Measurements from ENCODE around the gene ARSJ.

Gene ARSJ

GRCh38 chr4:113871080-113871479, 108.4 kb downstream of the ARSJ start:
- Histone ChIP-seq H2AFZ (ENCODE audit: insufficient read depth, low read length, poor library complexity) (no peak overlapping the region), H3K9ac (ENCODE audit: low read length) (no peak overlapping the region), H3K14ac (ENCODE audit: low read length) (no peak overlapping the region), H3K79me1 (ENCODE audit: low read length) (no peaks in the 10 kb centered on the region), H3K23ac (ENCODE audit: low read length) (no peak overlapping the region), H3K27ac (ENCODE audit: low read depth, low read length) (no peak overlapping the region), H3K9me3 (ENCODE audit: insufficient read depth, low read depth, low read length) (no peaks in the 10 kb centered on the region), H3K79me2 (ENCODE audit: control insufficient read depth, insufficient read depth, low read length, poor library complexity) (no peaks in the 10 kb centered on the region), H2BK12ac (ENCODE audit: low read length) (no peak overlapping the region), H3K4me1 (ENCODE audit: control insufficient read depth in 1 of 2, insufficient read depth in 2 of 2, low read length in 2 of 2) (peaks cover 0 to 2% of the 10 kb centered on the region in 2 experiments), H3K18ac (ENCODE audit: low read length) (no peak overlapping the region), H4K91ac (ENCODE audit: low read depth, low read length) (no peak overlapping the region), H3K4ac (ENCODE audit: low read depth, low read length) (no peak overlapping the region), H2BK120ac (ENCODE audit: insufficient read depth, low read length, poor library complexity) (no peak overlapping the region), H3K27me3 (ENCODE audit: insufficient read depth, low read length) (no peaks in the 10 kb centered on the region), H3K4me2 (ENCODE audit: low read length) (no peak overlapping the region), H3K36me3 (ENCODE audit: control insufficient read depth in 1 of 2, insufficient read depth in 2 of 2, low read length in 2 of 2) (no peaks in the 10 kb centered on the region), H2AK5ac (ENCODE audit: low read length) (no peak overlapping the region), H4K12ac (ENCODE audit: low read depth, low read length) (no peak overlapping the region), H3K4me3 (ENCODE audit: low read depth, low read length) (no peak overlapping the region), H2BK5ac (ENCODE audit: low read depth, low read length, poor library complexity) (no peak overlapping the region), H4K8ac (ENCODE audit: low read depth, low read length) (no peak overlapping the region)
- no CpG with 5 or more reads among the region's 1 CpG for WGBS (ENCODE audit: extremely low coverage, insufficient coverage, insufficient read length)
- DNase-seq = no peak

DNA sequence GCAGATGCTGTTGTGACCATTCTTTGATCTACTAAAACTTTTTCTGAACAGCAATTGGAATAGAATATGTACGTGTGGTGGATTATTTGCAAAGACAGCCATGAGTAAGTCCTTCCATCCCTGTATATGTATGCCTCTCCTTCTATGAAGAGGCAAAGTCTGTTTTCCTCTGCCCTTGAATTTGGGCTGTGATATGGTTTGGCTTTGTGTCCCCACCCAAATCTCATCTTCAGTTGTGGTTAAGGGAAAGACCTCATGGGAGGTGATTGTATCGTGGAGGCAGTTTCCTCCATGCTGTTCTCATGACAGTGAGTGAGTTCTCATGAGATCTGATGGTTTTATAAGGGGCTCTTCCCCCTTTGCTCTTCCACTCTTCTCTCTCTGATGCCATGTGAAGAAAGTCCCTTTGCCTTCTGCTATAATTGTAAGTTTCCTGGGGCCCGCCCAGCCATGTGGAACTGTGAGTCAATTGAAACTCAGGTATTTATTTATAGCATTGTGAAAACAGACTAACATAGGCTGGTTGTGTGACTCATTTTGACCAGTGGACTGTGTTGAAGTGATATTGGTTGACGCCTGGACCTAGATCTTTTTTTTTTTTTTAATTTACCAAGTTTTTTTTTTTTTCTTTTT, 109.6 kb downstream of the ARSJ start:
- H4K8ac ChIP-seq (ENCODE audit: low read depth, low read length) = no peak overlapping the region
- no peak overlapping the region for H4K12ac ChIP-seq (ENCODE audit: low read depth, low read length)
- H3K4me2 ChIP-seq (ENCODE audit: low read length) = no peak overlapping the region
- H3K18ac ChIP-seq (ENCODE audit: low read length) = no peak overlapping the region
- no peak overlapping the region for H3K27ac ChIP-seq (ENCODE audit: low read depth, low read length)
- no peaks in the 10 kb centered on the region for H3K36me3 ChIP-seq (ENCODE audit: control insufficient read depth in 1 of 2, insufficient read depth in 2 of 2, low read length in 2 of 2)
- no peaks in the 10 kb centered on the region for H3K79me2 ChIP-seq (ENCODE audit: control insufficient read depth, insufficient read depth, low read length, poor library complexity)
- H3K4me3 ChIP-seq (ENCODE audit: low read depth, low read length) = no peak overlapping the region
- H3K27me3 ChIP-seq (ENCODE audit: insufficient read depth, low read length) = no peaks in the 10 kb centered on the region
- no peak overlapping the region for H4K91ac ChIP-seq (ENCODE audit: low read depth, low read length)
- H2BK5ac ChIP-seq (ENCODE audit: low read depth, low read length, poor library complexity) = no peak overlapping the region
- no peak overlapping the region for H3K4ac ChIP-seq (ENCODE audit: low read depth, low read length)
- H2BK12ac ChIP-seq (ENCODE audit: low read length) = no peak overlapping the region
- no peak overlapping the region for H2AFZ ChIP-seq (ENCODE audit: insufficient read depth, low read length, poor library complexity)
- no peak overlapping the region for H3K23ac ChIP-seq (ENCODE audit: low read length)
- no peak for DNase-seq
- H2AK5ac ChIP-seq (ENCODE audit: low read length) = no peak overlapping the region
- H3K14ac ChIP-seq (ENCODE audit: low read length) = no peak overlapping the region
- H3K9me3 ChIP-seq (ENCODE audit: insufficient read depth, low read depth, low read length) = no peaks in the 10 kb centered on the region
- no peaks in the 10 kb centered on the region for H3K79me1 ChIP-seq (ENCODE audit: low read length)
- no CpG with 5 or more reads among the region's 4 CpGs for WGBS (ENCODE audit: extremely low coverage, insufficient coverage, insufficient read length)
- H2BK120ac ChIP-seq (ENCODE audit: insufficient read depth, low read length, poor library complexity) = no peak overlapping the region
- peaks cover 0 to 2% of the 10 kb centered on the region in 2 experiments for H3K4me1 ChIP-seq (ENCODE audit: control insufficient read depth in 1 of 2, insufficient read depth in 2 of 2, low read length in 2 of 2)
- H3K9ac ChIP-seq (ENCODE audit: low read length) = no peak overlapping the region

DNA sequence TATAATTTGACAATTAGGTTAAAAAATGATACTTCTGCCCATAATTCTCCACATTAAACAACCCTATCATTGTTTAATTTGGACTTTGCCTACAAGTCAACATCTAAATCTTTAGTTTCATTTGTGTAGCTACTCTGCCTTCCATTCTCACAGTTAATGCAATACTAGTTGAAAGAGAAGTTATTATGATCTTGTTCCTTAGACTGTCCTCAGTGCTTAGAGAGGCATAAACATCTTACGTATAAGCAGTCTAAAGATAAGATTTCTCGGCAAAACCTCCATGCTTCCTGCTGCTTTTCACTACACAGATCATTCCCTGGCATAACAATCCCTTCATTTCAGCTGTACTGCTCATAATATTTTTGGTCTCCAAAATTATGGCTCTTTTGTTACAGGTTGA, 112.8 kb downstream of the ARSJ start:
- no peak for DNase-seq
- Histone ChIP-seq H3K4me2 (ENCODE audit: low read length) (no peak overlapping the region), H2AFZ (ENCODE audit: insufficient read depth, low read length, poor library complexity) (no peak overlapping the region), H4K12ac (ENCODE audit: low read depth, low read length) (no peak overlapping the region), H3K4me1 (ENCODE audit: control insufficient read depth in 1 of 2, insufficient read depth in 2 of 2, low read length in 2 of 2) (no peaks in the 10 kb centered on the region), H3K36me3 (ENCODE audit: control insufficient read depth in 1 of 2, insufficient read depth in 2 of 2, low read length in 2 of 2) (no peaks in the 10 kb centered on the region), H3K4me3 (ENCODE audit: low read depth, low read length) (no peak overlapping the region), H2BK5ac (ENCODE audit: low read depth, low read length, poor library complexity) (no peak overlapping the region), H3K27me3 (ENCODE audit: insufficient read depth, low read length) (no peaks in the 10 kb centered on the region), H3K4ac (ENCODE audit: low read depth, low read length) (no peak overlapping the region), H3K23ac (ENCODE audit: low read length) (no peak overlapping the region), H2AK5ac (ENCODE audit: low read length) (no peak overlapping the region), H3K27ac (ENCODE audit: low read depth, low read length) (no peak overlapping the region), H2BK120ac (ENCODE audit: insufficient read depth, low read length, poor library complexity) (no peak overlapping the region), H3K18ac (ENCODE audit: low read length) (no peak overlapping the region), H3K79me1 (ENCODE audit: low read length) (no peaks in the 10 kb centered on the region), H3K9ac (ENCODE audit: low read length) (no peak overlapping the region), H2BK12ac (ENCODE audit: low read length) (no peak overlapping the region), H3K14ac (ENCODE audit: low read length) (no peak overlapping the region), H4K8ac (ENCODE audit: low read depth, low read length) (no peak overlapping the region), H3K9me3 (ENCODE audit: insufficient read depth, low read depth, low read length) (no peaks in the 10 kb centered on the region), H4K91ac (ENCODE audit: low read depth, low read length) (no peak overlapping the region), H3K79me2 (ENCODE audit: control insufficient read depth, insufficient read depth, low read length, poor library complexity) (no peaks in the 10 kb centered on the region)
- WGBS (ENCODE audit: extremely low coverage, insufficient coverage, insufficient read length) = no CpG with 5 or more reads among the region's 2 CpGs

DNA sequence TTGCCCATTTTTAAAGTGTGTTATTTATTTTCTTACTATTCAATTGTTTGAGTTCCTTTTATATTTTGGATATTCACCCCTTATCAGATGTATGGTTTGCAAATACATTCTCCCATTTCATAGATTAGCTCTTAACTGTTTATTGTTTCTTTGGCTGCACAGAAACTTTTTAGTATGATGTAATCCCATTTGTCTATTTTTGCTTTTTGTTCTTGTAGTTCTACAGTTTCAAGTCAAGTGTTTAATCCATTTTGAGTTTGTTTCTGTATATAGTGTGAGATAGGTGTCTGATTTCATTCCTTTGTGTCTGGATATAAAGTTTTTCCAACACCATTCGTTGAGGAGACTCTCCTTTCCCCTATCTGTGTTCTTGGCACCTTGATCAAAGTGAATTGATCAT, 120.5 kb downstream of the ARSJ start:
- H3K4me1 ChIP-seq (ENCODE audit: control insufficient read depth in 1 of 2, insufficient read depth in 2 of 2, low read length in 2 of 2) = no peaks in the 10 kb centered on the region
- no peak overlapping the region for H2BK120ac ChIP-seq (ENCODE audit: insufficient read depth, low read length, poor library complexity)
- H3K9me3 ChIP-seq (ENCODE audit: insufficient read depth, low read depth, low read length) = no peaks in the 10 kb centered on the region
- no peak overlapping the region for H2BK5ac ChIP-seq (ENCODE audit: low read depth, low read length, poor library complexity)
- no peaks in the 10 kb centered on the region for H3K27me3 ChIP-seq (ENCODE audit: insufficient read depth, low read length)
- no peak overlapping the region for H3K9ac ChIP-seq (ENCODE audit: low read length)
- H4K12ac ChIP-seq (ENCODE audit: low read depth, low read length) = no peak overlapping the region
- H3K14ac ChIP-seq (ENCODE audit: low read length) = no peak overlapping the region
- no peak overlapping the region for H4K8ac ChIP-seq (ENCODE audit: low read depth, low read length)
- H4K91ac ChIP-seq (ENCODE audit: low read depth, low read length) = no peak overlapping the region
- H3K79me2 ChIP-seq (ENCODE audit: control insufficient read depth, insufficient read depth, low read length, poor library complexity) = no peaks in the 10 kb centered on the region
- no peak overlapping the region for H3K18ac ChIP-seq (ENCODE audit: low read length)
- no peak overlapping the region for H2BK12ac ChIP-seq (ENCODE audit: low read length)
- H2AK5ac ChIP-seq (ENCODE audit: low read length) = no peak overlapping the region
- H3K36me3 ChIP-seq (ENCODE audit: control insufficient read depth in 1 of 2, insufficient read depth in 2 of 2, low read length in 2 of 2) = no peaks in the 10 kb centered on the region
- DNase-seq = no peak
- no peaks in the 10 kb centered on the region for H3K79me1 ChIP-seq (ENCODE audit: low read length)
- H3K4me3 ChIP-seq (ENCODE audit: low read depth, low read length) = no peak overlapping the region
- H3K4ac ChIP-seq (ENCODE audit: low read depth, low read length) = no peak overlapping the region
- H3K4me2 ChIP-seq (ENCODE audit: low read length) = no peak overlapping the region
- no peak overlapping the region for H2AFZ ChIP-seq (ENCODE audit: insufficient read depth, low read length, poor library complexity)
- H3K27ac ChIP-seq (ENCODE audit: low read depth, low read length) = no peak overlapping the region
- WGBS (ENCODE audit: extremely low coverage, insufficient coverage, insufficient read length) = no CpG with 5 or more reads among the region's 1 CpG
- H3K23ac ChIP-seq (ENCODE audit: low read length) = no peak overlapping the region

Measured in trophoblast cell (in vitro differentiated cells and primary cell).